GM21737 (cell line): ENCODE results near the gene ZNF738.

ENCODE experiments used
- ATAC-seq: cut with Tn5 transposase; IDR thresholded peaks from one replicate; pipeline ENCODE4 v1.9.1; 2021; ENCODE audit warnings: mild to moderate bottlenecking, moderate library complexity; ENCODE audit not compliant: unreplicated experiment

ZNF738 gene

GRCh38 chr19:21422244-21422643, 63.4 kb downstream of the ZNF738 start:
- no peak for ATAC-seq

GRCh38 chr19:21423057-21424041, 64.5 kb downstream of the ZNF738 start:
- no peak for ATAC-seq
